A673 (cell line): Measurements from ENCODE around the gene PROCR. TPM values are rescaled to one million over a fixed set of nuclear protein-coding genes. Genes with fewer than 3 reads are reported as not detected.

ENCODE experiments used
- BruUV-seq: library from RNA; stranded (reverse); fragments of 400-500 nt; replicated peaks from 2 replicates; lab custom pipeline; 2021; lab: Mats Ljungman, UMichigan
- CTCF ChIA-PET: fragments of 300-600 bp; sonication (Branson Sonifier 250); formaldehyde crosslinking; loops from one replicate; lab custom pipeline; 2022; ENCODE audit warnings: antibody characterized with exemption; lab: Charles Lee
- POLR2A ChIA-PET: fragments of 300-600 bp; sonication (Branson Sonifier 250); formaldehyde crosslinking; loops from one replicate; lab custom pipeline; 2022; ENCODE audit warnings: antibody characterized with exemption; ENCODE audit not compliant: low non-redundant PET; lab: Charles Lee
- DNase-seq: peaks from one replicate; pipeline ENCODE4 v3.0.0-alpha.2; 2015; ENCODE audit warnings: low spot score
- H3K27ac ChIP-seq: fragments of 200-600 bp; sonication (generic); 2 replicates; pipeline ENCODE4 v1.5.1; 2016; ENCODE audit warnings: mixed run types, low read depth, mild to moderate bottlenecking, mixed read lengths, antibody characterized with exemption, low read length; ENCODE audit not compliant: poor library complexity, severe bottlenecking
- H3K27me3 ChIP-seq: fragments of 200-600 bp; sonication (generic); replicated peaks from 2 replicates; pipeline ENCODE4 v1.6.1; 2017; ENCODE audit warnings: mixed run types, low read depth, mild to moderate bottlenecking, mixed read lengths, antibody characterized with exemption, low read length; ENCODE audit not compliant: insufficient read depth, poor library complexity
- H3K36me3 ChIP-seq: fragments of 200-600 bp; sonication (generic); 2 replicates; pipeline ENCODE4 v1.6.1; 2016; ENCODE audit warnings: mixed run types, mild to moderate bottlenecking, mixed read lengths, antibody characterized with exemption, low read length; ENCODE audit not compliant: insufficient read depth, poor library complexity, severe bottlenecking
- H3K4me1 ChIP-seq: fragments of 200-600 bp; sonication (generic); 2 replicates; pipeline ENCODE4 v1.6.1; 2017; ENCODE audit warnings: mixed run types, mild to moderate bottlenecking, mixed read lengths, antibody characterized with exemption, low read length; ENCODE audit not compliant: insufficient read depth, poor library complexity, severe bottlenecking
- H3K4me3 ChIP-seq: fragments of 200-600 bp; sonication (generic); 2 replicates; pipeline ENCODE4 v1.5.1; 2016; ENCODE audit warnings: low read depth, mixed run types, mild to moderate bottlenecking, mixed read lengths, low read length; ENCODE audit not compliant: poor library complexity, severe bottlenecking
- H3K9me3 ChIP-seq: fragments of 200-600 bp; sonication (generic); 2 replicates; pipeline ENCODE4 v1.6.1; 2016; ENCODE audit warnings: mixed run types, low read depth, mild to moderate bottlenecking, mixed read lengths, antibody characterized with exemption, low read length; ENCODE audit not compliant: poor library complexity, severe bottlenecking
- EZH2 ChIP-seq: fragments of 200-600 bp; sonication (generic); IDR thresholded peaks from 2 replicates; pipeline ENCODE4 v1.6.1; 2017; ENCODE audit warnings: borderline replicate concordance, low read depth, mild to moderate bottlenecking, mixed read lengths, antibody characterized with exemption, low read length; ENCODE audit not compliant: poor library complexity, severe bottlenecking
- intact Hi-C: fragments of 100-400 bp; cut with micrococcal nuclease; formaldehyde crosslinking; loops from one replicate; pipeline ENCODE4 v1.10.0; 2022; ENCODE audit not compliant: unreplicated experiment
- total RNA-seq: library from RNA; stranded (reverse); gene quantifications from 2 replicates; pipeline ENCODE4 v1.2.3, GENCODE V29; 2021
- TF ChIP-seq, protein P1 (sequence below): fragments of 300-800, 200-600 bp; sonication (generic); conservative IDR thresholded peaks from 2 replicates; pipeline ENCODE4 v1.5.1; 2017; ENCODE audit warnings: low read depth, mild to moderate bottlenecking, antibody characterized with exemption, low read length, moderate library complexity, mixed read lengths

PROCR gene
- total RNA-seq, 1 experiment from 2014 or later = 0.58 TPM

- H3K4me1 ChIP-seq = peaks cover 2% of the 10 kb centered on the region
- H3K9me3 ChIP-seq = no peaks in the 10 kb centered on the region
- ChIA-PET POLR2A (no interaction called here), CTCF (no interaction called here)
- H3K4me3 ChIP-seq = peak overlapping the region; percentile 36
- TF ChIP-seq, protein P1, sequence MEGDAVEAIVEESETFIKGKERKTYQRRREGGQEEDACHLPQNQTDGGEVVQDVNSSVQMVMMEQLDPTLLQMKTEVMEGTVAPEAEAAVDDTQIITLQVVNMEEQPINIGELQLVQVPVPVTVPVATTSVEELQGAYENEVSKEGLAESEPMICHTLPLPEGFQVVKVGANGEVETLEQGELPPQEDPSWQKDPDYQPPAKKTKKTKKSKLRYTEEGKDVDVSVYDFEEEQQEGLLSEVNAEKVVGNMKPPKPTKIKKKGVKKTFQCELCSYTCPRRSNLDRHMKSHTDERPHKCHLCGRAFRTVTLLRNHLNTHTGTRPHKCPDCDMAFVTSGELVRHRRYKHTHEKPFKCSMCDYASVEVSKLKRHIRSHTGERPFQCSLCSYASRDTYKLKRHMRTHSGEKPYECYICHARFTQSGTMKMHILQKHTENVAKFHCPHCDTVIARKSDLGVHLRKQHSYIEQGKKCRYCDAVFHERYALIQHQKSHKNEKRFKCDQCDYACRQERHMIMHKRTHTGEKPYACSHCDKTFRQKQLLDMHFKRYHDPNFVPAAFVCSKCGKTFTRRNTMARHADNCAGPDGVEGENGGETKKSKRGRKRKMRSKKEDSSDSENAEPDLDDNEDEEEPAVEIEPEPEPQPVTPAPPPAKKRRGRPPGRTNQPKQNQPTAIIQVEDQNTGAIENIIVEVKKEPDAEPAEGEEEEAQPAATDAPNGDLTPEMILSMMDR = no peak
- no peak for TF ChIP-seq EZH2
- intact Hi-C loops = no loop called here
- DNase-seq = no peak
- no TSS peak for BruUV-seq
- no peaks in the 10 kb centered on the region for H3K36me3 ChIP-seq
- H3K27me3 ChIP-seq = no peaks in the 10 kb centered on the region
- H3K27ac ChIP-seq = no peak overlapping the region
Measured at GRCh38 chr20:35171438-35171752, 477 bp upstream of the PROCR start.

DNA sequence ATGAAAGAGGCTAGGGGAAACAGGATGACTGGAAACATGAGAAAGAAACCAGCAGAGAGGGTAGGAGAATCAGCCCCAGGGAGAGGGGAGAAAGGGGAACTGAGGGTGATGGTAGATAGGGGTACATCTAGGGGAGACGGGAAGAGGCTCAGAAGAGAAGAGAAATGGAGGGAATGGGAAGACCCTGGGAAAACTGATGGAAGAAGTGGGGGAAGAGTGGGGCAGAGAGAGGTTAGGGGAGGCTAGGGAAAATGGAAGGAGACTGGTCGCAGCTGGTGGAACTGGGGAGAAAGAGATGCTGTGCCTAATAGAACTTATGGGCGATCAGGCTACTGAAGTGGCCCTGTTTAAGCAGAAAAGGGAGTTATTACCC lies 548 bp downstream of the PROCR start:
- CTCF ChIA-PET = no interaction called here
- no peak for DNase-seq
- BruUV-seq = no TSS peak
- Histone ChIP-seq H3K27ac (no peak overlapping the region), H3K4me1 (no peaks in the 10 kb centered on the region), H3K9me3 (no peaks in the 10 kb centered on the region), H3K27me3 (no peaks in the 10 kb centered on the region), H3K4me3 (peak overlapping the region; percentile 36), H3K36me3 (no peaks in the 10 kb centered on the region)
- POLR2A ChIA-PET = no interaction called here
- intact Hi-C loops = no loop called here
- TF ChIP-seq, protein P1 = no peak
- TF ChIP-seq EZH2 = no peak

DNA sequence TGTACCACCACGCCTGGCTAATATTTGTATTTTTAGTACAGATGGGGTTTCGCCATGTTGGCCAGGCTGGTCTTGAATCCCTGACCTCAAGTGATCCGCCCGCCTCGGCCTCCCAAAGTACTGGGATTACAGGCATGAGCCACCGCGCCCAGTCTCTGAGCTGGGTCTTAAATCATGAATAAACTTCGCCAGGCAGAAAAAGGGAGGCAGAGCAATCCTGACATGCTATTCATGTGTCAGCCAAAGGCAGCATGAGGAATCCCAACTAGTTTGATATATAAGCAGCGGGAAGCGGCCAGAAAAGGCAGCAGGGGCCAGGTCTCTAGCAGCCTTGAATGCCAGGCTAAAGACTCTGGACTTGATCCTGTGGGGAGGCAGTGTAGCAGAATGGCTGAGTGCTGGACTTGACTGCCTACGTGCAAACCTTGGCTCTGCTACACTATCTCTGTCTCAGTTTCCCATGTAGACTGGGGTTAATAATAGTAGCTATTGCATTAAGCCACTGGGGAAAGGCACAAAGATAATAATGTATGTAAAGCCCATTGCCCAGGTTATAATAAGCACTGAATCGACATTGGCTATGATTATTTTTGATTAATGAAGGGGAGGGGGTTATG lies 1.8 kb downstream of the PROCR start:
- Histone ChIP-seq H3K9me3 (no peaks in the 10 kb centered on the region), H3K27ac (no peak overlapping the region), H3K36me3 (no peaks in the 10 kb centered on the region), H3K4me1 (no peaks in the 10 kb centered on the region), H3K4me3 (no peak overlapping the region), H3K27me3 (no peaks in the 10 kb centered on the region)
- ChIA-PET CTCF (no interaction called here), POLR2A (no interaction called here)
- no peak for DNase-seq
- no TSS peak for BruUV-seq
- intact Hi-C loops = no loop called here
- TF ChIP-seq, protein P1 = no peak
- TF ChIP-seq EZH2 = no peak
